ENCODE measurements around the gene ZBTB44.

Gene ZBTB44

GRCh38 chr11:130212431-130212961 is 102.2 kb downstream of the ZBTB44 start:
- no peak for TF ChIP-seq CTCF (IDR thresholded peaks at IDR 0.05; ENCODE audit: low read depth, low read length)
- DNase-seq (ENCODE audit: low read depth, low spot score) = no peak
- no peak overlapping the region for H3K4me3 ChIP-seq (ENCODE audit: low read depth, low read length)
- in situ Hi-C loops (cut with HindIII; ENCODE audit: low sequenced_read_pairs) = no loop called here

DNA sequence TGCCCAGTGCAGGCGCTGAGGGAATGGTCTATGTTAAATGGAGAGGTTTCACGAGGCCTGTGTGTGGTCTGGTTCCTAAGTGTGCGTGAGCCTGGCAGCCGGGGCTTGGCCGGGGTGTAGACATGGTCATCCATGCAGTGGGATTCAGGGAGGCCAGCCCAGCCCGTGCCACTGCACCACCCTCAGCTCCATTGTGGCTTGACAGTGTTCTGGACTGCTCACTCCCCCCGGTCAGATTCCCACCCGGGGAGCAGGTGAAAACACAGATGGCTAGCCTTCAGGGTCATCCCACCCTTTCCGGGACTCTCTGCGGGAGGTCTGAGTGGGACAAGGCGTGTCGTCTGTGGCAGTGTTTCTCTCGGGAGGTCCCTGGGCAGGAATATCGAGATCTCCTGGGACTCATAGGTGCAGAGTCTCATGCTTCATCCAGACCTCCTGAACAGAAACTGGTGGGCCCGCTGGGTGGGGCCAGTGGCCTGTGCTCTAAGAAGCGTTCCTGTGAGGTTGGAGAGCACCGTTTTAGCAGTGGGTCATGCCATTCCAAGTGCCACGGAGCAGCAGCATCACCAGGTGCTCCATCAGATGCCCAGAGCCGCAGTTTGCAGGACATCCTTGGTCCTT is 102.8 kb downstream of the ZBTB44 start:
- DNase-seq (ENCODE audit: low read depth, low spot score) = no peak
- no peak overlapping the region for H3K4me3 ChIP-seq (ENCODE audit: low read depth, low read length)
- in situ Hi-C loops (cut with HindIII; ENCODE audit: low sequenced_read_pairs) = no loop called here
- no peak for TF ChIP-seq CTCF (IDR thresholded peaks at IDR 0.05; ENCODE audit: low read depth, low read length)

- in situ Hi-C loops (cut with HindIII; ENCODE audit: low sequenced_read_pairs) = no loop called here
- TF ChIP-seq CTCF (IDR thresholded peaks at IDR 0.05; ENCODE audit: low read depth, low read length) = no peak
- H3K4me3 ChIP-seq (ENCODE audit: low read depth, low read length) = no peak overlapping the region
- DNase-seq (ENCODE audit: low read depth, low spot score) = no peak
Measured at GRCh38 chr11:130211144-130211543, 103.6 kb downstream of the ZBTB44 start.

- in situ Hi-C loops (cut with HindIII; ENCODE audit: low sequenced_read_pairs) = no loop called here
- DNase-seq (ENCODE audit: low read depth, low spot score) = no peak
- no peak for TF ChIP-seq CTCF (IDR thresholded peaks at IDR 0.05; ENCODE audit: low read depth, low read length)
- no peak overlapping the region for H3K4me3 ChIP-seq (ENCODE audit: low read depth, low read length)
Measured at GRCh38 chr11:130209954-130210854, 104.5 kb downstream of the ZBTB44 start.

DNA sequence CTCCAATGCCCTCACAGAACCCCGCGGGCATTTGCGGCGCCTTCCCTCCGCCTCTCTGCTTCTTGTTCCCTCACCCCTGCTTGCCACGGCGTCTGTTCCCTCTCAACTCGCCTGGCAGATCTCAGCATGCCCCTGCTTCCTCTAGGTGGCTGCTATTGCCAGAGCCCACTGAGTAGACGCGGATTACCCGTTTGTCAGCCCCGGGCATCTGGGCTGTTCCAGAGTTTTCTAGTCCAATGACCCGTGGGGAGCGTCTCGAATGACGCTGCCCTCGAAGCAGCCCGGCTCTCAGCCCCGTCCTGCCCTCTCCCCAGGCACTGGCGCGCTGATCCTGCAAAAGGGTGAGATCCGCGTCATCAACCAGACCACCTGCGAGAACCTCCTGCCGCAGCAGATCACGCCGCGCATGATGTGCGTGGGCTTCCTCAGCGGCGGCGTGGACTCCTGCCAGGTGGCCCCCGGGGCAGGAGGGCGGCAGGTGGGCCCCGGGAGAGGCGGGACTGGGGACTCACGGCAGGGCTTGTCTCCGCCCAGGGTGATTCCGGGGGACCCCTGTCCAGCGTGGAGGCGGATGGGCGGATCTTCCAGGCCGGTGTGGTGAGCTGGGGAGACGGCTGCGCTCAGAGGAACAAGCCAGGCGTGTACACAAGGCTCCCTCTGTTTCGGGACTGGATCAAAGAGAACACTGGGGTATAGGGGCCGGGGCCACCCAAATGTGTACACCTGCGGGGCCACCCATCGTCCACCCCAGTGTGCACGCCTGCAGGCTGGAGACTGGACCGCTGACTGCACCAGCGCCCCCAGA is 105.4 kb downstream of the ZBTB44 start:
- in situ Hi-C loops (cut with HindIII; ENCODE audit: low sequenced_read_pairs) = no loop called here
- no peak for DNase-seq (ENCODE audit: low read depth, low spot score)
- H3K4me3 ChIP-seq (ENCODE audit: low read depth, low read length) = no peak overlapping the region
- no peak for TF ChIP-seq CTCF (IDR thresholded peaks at IDR 0.05; ENCODE audit: low read depth, low read length)

All from astrocyte of the spinal cord (primary cell).